Measurements from ENCODE around the gene ADCY10. TPM values are rescaled to one million over a fixed set of nuclear protein-coding genes. Genes with fewer than 3 reads are reported as not detected.
A peak's percentile ranks its signal among the peaks of the same experiment; 100 is the strongest.

The ADCY10 gene
- total RNA-seq, 2 experiments from 2014 or later: not detected

DNA sequence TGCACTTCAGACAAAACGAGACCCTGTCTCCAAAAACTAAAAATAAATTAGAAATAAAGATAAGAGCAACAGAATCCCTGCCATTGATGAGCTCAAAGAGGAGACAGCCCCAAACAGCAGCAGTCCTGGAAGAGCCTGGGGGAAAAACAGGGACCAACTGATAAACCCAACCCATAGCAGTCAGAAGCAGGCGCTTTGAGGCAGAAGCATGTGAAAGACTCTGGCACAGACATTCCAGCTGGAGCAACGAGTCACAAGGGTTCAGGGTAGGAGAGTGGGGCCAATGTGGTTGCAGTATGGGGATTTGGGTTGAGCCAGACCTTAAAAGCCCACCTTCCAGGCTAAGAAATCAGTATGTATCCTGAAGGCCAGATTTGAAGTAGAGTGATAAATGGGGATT, 113.7 kb downstream of the ADCY10 start:
- Mint-ChIP-seq H3K4me3 (no peak overlapping the region), H3K4me1 (ENCODE audit: low read depth) (peaks cover 30% of the 10 kb centered on the region), H3K36me3 (ENCODE audit: low read depth) (no peaks in the 10 kb centered on the region), H3K27ac (no peak overlapping the region), H3K9me3 (ENCODE audit: insufficient read depth) (no peaks in the 10 kb centered on the region), H3K27me3 (ENCODE audit: low read depth) (no peaks in the 10 kb centered on the region)
- DNase-seq: no peak
- CTCF ChIA-PET: interaction anchor here (0.5 to 1.7 kb wide), 3 partner anchors 38 to 375 kb away, joined by 3 to 6 read pairs (median 3); no protein-coding TSS in a partner anchor
- no peak for ATAC-seq
- POLR2A ChIA-PET: interaction anchor here (1.3 kb wide), 1 partner anchor 85 kb away, joined by 4 read pairs; no protein-coding TSS in a partner anchor

DNA sequence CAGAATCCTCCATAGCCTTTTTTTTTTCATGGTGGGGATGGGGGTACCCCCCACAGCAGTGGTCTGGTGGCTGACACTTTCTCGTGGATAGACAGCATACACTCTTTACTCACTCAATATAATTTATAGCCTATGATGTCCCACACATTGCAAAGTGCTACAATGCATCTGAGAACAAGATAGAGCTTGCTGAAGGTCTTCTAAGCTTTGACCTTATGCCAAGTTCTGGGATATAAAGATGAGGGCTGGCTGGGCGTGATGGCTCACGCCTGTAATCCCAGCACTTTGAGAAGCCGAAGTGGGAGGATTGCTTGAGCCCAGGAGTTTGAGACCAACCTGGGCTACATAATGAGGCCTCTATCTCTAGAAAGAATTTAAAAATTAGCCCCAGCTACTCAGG, 114.2 kb downstream of the ADCY10 start:
- no peaks in the 10 kb centered on the region for H3K9me3 Mint-ChIP-seq (ENCODE audit: insufficient read depth)
- ChIA-PET POLR2A (no interaction called here), CTCF (interaction anchor here (1.7 kb wide), 1 partner anchor 282 kb away, joined by 6 read pairs; no protein-coding TSS in a partner anchor)
- no peak for DNase-seq
- peaks cover 25% of the 10 kb centered on the region for H3K4me1 Mint-ChIP-seq (ENCODE audit: low read depth)
- H3K36me3 Mint-ChIP-seq (ENCODE audit: low read depth): no peaks in the 10 kb centered on the region
- no peak overlapping the region for H3K4me3 Mint-ChIP-seq
- H3K27ac Mint-ChIP-seq: no peak overlapping the region
- no peak for ATAC-seq
- no peaks in the 10 kb centered on the region for H3K27me3 Mint-ChIP-seq (ENCODE audit: low read depth)

DNA sequence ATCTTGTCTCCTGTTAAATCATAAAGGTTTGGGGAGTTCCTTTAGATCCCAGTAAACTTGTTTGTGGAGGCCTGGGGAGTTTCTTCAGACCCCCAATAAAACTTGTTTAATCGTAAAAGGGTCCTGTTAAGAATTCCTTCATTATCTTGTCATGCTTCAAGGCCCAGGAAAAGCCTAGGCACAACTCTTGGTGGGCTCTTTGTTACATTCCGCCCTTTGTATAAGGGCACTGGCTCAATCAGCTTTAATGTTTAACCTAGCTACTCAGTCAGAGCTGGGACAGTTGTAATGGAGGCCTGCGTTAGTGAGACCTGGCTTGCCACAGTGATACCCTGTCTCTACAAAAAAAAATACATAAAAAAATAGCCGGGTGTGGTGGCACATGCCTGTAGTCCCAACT, 115.0 kb downstream of the ADCY10 start:
- Mint-ChIP-seq H3K9me3 (ENCODE audit: insufficient read depth) (no peaks in the 10 kb centered on the region), H3K27me3 (ENCODE audit: low read depth) (no peaks in the 10 kb centered on the region), H3K4me1 (ENCODE audit: low read depth) (peaks cover 17% of the 10 kb centered on the region), H3K36me3 (ENCODE audit: low read depth) (no peaks in the 10 kb centered on the region), H3K27ac (no peak overlapping the region), H3K4me3 (no peak overlapping the region)
- DNase-seq: no peak
- CTCF ChIA-PET: interaction anchor here (1.7 kb wide), 1 partner anchor 283 kb away, joined by 6 read pairs; no protein-coding TSS in a partner anchor
- POLR2A ChIA-PET: no interaction called here
- ATAC-seq: no peak

DNA sequence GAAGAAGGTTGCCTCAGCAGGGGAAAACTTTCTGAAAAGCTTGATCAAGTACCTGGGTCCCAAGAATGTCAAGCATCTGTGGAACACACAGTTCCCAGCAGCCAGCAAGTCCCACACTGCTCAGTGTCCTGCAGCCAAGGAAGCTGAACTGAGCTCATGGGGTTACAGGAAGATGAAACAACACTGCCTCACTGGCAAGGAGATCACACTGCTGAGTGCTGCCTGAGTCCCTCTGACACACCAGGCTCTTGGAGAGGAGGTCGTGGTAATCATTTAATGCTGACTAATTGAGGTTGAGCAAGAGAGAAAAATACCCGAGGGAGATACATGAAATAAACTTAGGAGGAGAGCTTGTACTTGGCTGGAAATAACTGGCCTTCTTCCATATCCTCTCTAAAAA, 116.9 kb downstream of the ADCY10 start:
- no peak overlapping the region for H3K4me3 Mint-ChIP-seq
- CTCF ChIA-PET: interaction anchor here (0.8 to 1.6 kb wide), 3 partner anchors 8 to 285 kb away, joined by 3 to 5 read pairs (median 3); no protein-coding TSS in a partner anchor
- POLR2A ChIA-PET: interaction anchor here (0.8 kb wide), 1 partner anchor 44 kb away, joined by 3 read pairs; no protein-coding TSS in a partner anchor
- no peaks in the 10 kb centered on the region for H3K27me3 Mint-ChIP-seq (ENCODE audit: low read depth)
- peaks cover 11% of the 10 kb centered on the region for H3K4me1 Mint-ChIP-seq (ENCODE audit: low read depth)
- peaks cover 2% of the 10 kb centered on the region for H3K36me3 Mint-ChIP-seq (ENCODE audit: low read depth)
- DNase-seq: no peak
- H3K9me3 Mint-ChIP-seq (ENCODE audit: insufficient read depth): no peaks in the 10 kb centered on the region
- peak; percentile 61 for ATAC-seq
- no peak overlapping the region for H3K27ac Mint-ChIP-seq

DNA sequence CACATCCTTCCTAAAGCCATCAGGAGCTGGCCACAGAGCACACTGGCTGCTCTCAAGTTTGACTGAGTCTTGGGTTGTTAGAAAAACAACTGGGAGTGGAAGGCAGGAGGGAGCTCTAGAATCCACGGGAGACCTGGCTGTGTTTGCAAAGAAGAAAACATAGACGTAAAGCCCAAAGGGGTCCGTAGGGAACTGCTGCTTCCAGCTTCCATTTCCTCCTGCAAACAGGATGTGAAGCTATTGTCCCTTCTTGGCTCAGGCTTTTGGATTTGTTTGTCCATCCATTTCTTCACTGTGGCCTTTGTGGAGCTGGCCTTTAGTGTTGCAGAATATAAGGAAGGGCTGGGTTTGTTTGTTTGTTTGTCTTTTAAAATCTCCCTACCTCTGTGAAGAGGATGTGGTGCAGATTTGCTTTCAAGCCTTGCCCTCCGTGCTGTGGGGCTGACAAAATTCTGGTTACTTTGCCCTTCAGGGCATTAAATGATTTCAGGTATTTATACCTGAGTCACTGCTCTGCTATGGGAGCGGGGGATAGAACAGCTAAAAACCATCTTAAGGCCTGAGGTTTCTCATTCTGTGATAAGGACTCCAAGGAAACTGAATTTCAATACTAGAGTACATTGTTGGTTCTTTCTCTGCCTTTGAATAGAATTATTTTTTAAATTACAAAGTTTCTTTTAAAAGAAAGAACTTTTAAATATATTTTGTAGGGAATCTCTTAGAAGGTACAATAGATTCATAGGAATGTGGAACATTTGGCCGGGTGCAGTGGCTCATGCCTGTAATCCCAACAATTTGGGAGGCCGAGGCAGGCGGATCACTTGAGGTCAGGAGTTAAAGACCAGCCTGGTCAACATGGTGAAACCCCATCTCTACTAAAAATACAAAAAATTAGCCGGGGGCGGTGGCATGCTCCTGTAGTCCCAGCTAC, 117.9 kb downstream of the ADCY10 start:
- Mint-ChIP-seq H3K36me3 (ENCODE audit: low read depth) (peaks cover 2% of the 10 kb centered on the region), H3K4me1 (ENCODE audit: low read depth) (peaks cover 11% of the 10 kb centered on the region), H3K4me3 (no peak overlapping the region), H3K27me3 (ENCODE audit: low read depth) (no peaks in the 10 kb centered on the region), H3K27ac (no peak overlapping the region), H3K9me3 (ENCODE audit: insufficient read depth) (no peaks in the 10 kb centered on the region)
- no peak for ATAC-seq
- CTCF ChIA-PET: interaction anchor here (1.2 to 1.6 kb wide), 3 partner anchors 12 to 286 kb away, joined by 3 to 5 read pairs (median 3); no protein-coding TSS in a partner anchor
- no peak for DNase-seq
- POLR2A ChIA-PET: interaction anchor here (0.5 to 0.8 kb wide), 2 partner anchors 43 to 91 kb away, joined by 3 read pairs; no protein-coding TSS in a partner anchor

DNA sequence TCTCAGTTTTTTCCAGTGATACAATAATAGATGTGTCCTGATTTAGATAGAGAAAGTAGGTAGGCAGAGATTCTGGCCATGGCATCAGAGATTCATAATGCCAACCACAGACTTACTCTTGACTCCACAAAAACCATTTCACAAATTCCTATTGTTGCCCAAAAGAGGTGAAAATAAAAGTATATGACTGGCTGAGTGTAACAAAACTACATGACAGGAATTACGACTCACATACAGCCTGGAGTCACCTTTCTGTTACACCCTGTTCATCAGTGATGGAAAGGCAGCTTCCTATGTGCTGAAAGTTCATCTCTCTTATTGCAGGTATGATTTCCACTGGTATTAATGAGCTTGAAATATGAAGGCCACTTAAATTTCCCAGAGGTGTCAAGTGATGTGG, 119.9 kb downstream of the ADCY10 start:
- DNase-seq (no peak), ATAC-seq (no peak)
- no peaks in the 10 kb centered on the region for H3K9me3 Mint-ChIP-seq (ENCODE audit: insufficient read depth)
- H3K4me3 Mint-ChIP-seq: no peak overlapping the region
- CTCF ChIA-PET: interaction anchor here (0.7 kb wide), 2 partner anchors 9 to 289 kb away, joined by 3 read pairs; no protein-coding TSS in a partner anchor
- H3K27me3 Mint-ChIP-seq (ENCODE audit: low read depth): no peaks in the 10 kb centered on the region
- peaks cover 2% of the 10 kb centered on the region for H3K36me3 Mint-ChIP-seq (ENCODE audit: low read depth)
- POLR2A ChIA-PET: no interaction called here
- H3K27ac Mint-ChIP-seq: no peak overlapping the region
- peaks cover 11% of the 10 kb centered on the region for H3K4me1 Mint-ChIP-seq (ENCODE audit: low read depth)

DNA sequence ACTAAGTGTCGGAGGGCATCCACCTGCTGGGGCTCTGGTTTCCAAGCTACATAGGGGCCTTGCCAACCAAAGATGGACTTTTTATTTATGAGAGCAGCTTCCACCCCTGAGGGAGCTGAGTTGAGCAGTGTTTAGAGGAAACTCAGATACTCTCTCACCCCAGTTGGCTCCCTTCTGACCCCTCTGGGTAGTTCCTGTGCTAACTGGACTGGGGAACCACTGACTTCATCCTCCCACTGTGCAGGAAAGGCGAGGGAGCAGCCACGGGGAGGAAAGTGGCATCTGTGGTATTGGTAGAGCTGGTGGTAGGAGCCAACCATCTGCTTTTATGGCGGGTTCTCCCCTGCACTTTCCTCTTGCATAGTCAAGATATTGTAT, 121.8 kb downstream of the ADCY10 start:
- Mint-ChIP-seq H3K4me3 (no peak overlapping the region), H3K27ac (no peak overlapping the region), H3K27me3 (ENCODE audit: low read depth) (no peaks in the 10 kb centered on the region), H3K4me1 (ENCODE audit: low read depth) (peaks cover 9% of the 10 kb centered on the region), H3K36me3 (ENCODE audit: low read depth) (peaks cover 2% of the 10 kb centered on the region), H3K9me3 (ENCODE audit: insufficient read depth) (no peaks in the 10 kb centered on the region)
- CTCF ChIA-PET: interaction anchor here (0.9 to 1.4 kb wide), 2 partner anchors 10 to 23 kb away, joined by 3 to 6 read pairs; no protein-coding TSS in a partner anchor
- POLR2A ChIA-PET: no interaction called here
- ATAC-seq: no peak
- no peak for DNase-seq

DNA sequence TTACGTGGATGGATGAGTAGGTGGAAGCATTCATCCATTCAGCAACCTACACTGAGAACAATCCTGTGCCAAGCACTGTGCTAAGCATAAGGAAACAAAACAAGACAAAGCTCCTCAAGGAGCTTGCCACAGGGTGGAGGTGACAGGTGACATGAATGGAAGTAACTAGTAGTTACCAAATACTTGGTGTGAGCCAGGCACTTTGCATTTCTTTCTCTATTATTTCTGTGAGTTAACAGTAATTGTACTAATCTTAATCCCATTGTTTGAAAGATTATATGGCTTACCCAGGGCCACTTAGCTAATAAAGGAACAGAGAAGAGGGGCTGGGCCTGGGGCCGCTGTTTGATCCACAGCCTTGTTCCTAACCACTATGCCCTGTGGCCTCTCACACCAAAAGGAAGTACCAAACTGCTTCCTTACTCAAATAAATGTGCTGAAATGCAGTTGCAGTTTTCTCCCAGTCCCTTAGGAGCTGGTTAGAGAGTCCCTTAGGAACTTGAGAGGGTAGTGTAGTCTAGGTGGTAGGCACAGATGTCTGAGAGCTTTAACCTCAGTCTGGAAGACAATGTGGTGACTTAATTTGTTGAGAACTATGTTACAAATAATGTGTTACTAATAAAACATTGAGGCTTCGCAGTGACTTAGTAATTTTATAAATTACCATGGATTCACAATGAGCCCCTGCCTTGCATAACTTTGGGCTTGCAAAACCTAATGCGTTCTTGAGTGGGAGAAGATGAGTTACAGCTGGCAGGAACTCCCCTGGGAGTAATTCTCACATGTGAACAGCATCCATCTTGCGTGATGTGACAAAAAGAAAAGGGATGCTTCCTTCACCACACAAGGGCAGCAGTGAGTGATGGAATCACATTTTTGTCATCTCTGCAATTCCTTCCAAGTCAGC, 122.4 kb downstream of the ADCY10 start:
- H3K4me1 Mint-ChIP-seq (ENCODE audit: low read depth): peaks cover 4% of the 10 kb centered on the region
- H3K4me3 Mint-ChIP-seq: no peak overlapping the region
- no peak for ATAC-seq
- ChIA-PET CTCF (interaction anchor here (0.9 to 1.4 kb wide), 2 partner anchors 11 to 23 kb away, joined by 3 to 6 read pairs; no protein-coding TSS in a partner anchor), POLR2A (no interaction called here)
- no peaks in the 10 kb centered on the region for H3K27me3 Mint-ChIP-seq (ENCODE audit: low read depth)
- no peak overlapping the region for H3K27ac Mint-ChIP-seq
- DNase-seq: no peak
- peaks cover 2% of the 10 kb centered on the region for H3K36me3 Mint-ChIP-seq (ENCODE audit: low read depth)
- no peaks in the 10 kb centered on the region for H3K9me3 Mint-ChIP-seq (ENCODE audit: insufficient read depth)

DNA sequence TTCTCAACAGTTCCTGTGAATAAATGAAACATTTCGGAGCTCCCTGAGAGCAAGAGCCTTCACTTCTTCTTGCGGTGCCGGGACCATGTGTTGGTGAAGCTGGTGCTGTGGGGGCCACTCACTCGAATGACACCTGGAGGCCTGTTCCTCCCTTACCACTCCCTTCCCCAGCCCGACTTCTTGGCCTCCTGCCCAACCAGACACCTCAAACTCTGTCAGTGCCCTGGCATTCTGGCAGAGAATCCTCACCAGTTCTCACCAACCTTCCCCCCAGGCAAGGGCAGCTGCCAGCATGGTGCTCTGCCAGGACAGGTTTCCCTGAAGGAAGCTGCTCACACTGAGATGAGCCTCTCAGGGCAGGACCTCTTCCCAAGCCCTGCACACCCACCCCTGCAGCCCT, 123.8 kb downstream of the ADCY10 start:
- ChIA-PET POLR2A (no interaction called here), CTCF (interaction anchor here (1.3 kb wide), 1 partner anchor 13 kb away, joined by 4 read pairs; no protein-coding TSS in a partner anchor)
- DNase-seq: no peak
- H3K9me3 Mint-ChIP-seq (ENCODE audit: insufficient read depth): no peaks in the 10 kb centered on the region
- ATAC-seq: no peak
- H3K27ac Mint-ChIP-seq: no peak overlapping the region
- no peak overlapping the region for H3K4me3 Mint-ChIP-seq
- H3K36me3 Mint-ChIP-seq (ENCODE audit: low read depth): peaks cover 2% of the 10 kb centered on the region
- H3K27me3 Mint-ChIP-seq (ENCODE audit: low read depth): no peaks in the 10 kb centered on the region
- H3K4me1 Mint-ChIP-seq (ENCODE audit: low read depth): peaks cover 3% of the 10 kb centered on the region

DNA sequence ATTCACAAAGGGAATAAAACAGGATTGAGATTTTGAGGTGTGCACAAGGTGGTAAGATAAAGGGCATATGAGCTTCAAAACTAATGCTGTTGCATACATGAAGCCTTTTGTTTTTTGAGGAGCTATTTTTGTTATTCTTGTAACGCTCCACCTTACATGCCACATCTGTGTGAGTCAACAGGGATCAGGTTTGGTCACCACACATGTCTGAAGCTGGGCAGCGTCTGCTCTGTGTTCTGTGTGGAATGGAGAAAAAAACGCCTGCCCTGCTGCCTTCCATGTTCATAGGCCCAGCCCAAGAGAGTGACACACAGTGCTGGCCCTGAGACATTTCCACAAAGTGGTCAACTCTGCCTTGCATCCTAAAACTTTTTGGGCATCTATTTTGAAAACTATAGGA, 124.4 kb downstream of the ADCY10 start:
- Mint-ChIP-seq H3K27me3 (ENCODE audit: low read depth) (no peaks in the 10 kb centered on the region), H3K9me3 (ENCODE audit: insufficient read depth) (no peaks in the 10 kb centered on the region), H3K4me1 (ENCODE audit: low read depth) (peaks cover 5% of the 10 kb centered on the region), H3K36me3 (ENCODE audit: low read depth) (peaks cover 2% of the 10 kb centered on the region), H3K4me3 (no peak overlapping the region), H3K27ac (no peak overlapping the region)
- DNase-seq (no peak), ATAC-seq (no peak)
- ChIA-PET POLR2A (no interaction called here), CTCF (interaction anchor here (1.2 to 1.3 kb wide), 3 partner anchors 8 to 293 kb away, joined by 3 to 4 read pairs (median 3); no protein-coding TSS in a partner anchor)

DNA sequence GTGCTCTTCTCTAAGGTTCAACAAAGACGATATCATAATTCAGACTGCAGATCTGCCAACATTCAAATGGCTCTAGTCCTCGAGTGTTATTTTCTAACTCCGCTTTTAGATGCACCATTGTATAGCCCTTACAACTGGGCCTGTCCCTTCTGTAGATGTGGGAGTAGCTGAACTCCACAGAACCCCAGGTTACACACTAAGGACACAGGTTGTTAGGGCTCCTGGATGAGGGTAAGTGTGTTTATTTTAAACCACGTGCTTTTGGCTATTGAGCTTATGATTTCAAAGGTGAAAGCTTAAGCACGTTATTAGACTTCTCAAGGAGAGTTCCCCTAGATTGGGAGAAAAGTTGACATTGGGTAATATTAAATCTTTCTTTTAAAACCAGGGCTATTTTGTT, 127.4 kb downstream of the ADCY10 start:
- no peak for ATAC-seq

More for the DNA sequence above, 127.4 kb downstream of the ADCY10 start:
- DNase-seq: no peak
- POLR2A ChIA-PET: no interaction called here
- Mint-ChIP-seq H3K36me3 (ENCODE audit: low read depth) (no peaks in the 10 kb centered on the region), H3K27me3 (ENCODE audit: low read depth) (no peaks in the 10 kb centered on the region), H3K4me1 (ENCODE audit: low read depth) (peaks cover 5% of the 10 kb centered on the region), H3K4me3 (no peak overlapping the region), H3K9me3 (ENCODE audit: insufficient read depth) (no peaks in the 10 kb centered on the region), H3K27ac (no peak overlapping the region)
- CTCF ChIA-PET: interaction anchor here (1.8 kb wide), 1 partner anchor 71 kb away, joined by 4 read pairs; no protein-coding TSS in a partner anchor
